Osteocyte (in vitro differentiated cells): ENCODE data around the gene ZNF429. TPM values are rescaled to one million over a fixed set of nuclear protein-coding genes. Genes with fewer than 3 reads are reported as not detected.
A peak's percentile ranks its signal among the peaks of the same experiment; 100 is the strongest.
"Not testable (repeated sequence)": the region's sequence is repeated elsewhere in the genome, so short reads cannot be mapped to it uniquely, and the experiment has no call there.

ENCODE experiments used
- DNase-seq: peaks from one replicate; pipeline ENCODE4 v3.0.0; 2021; ENCODE audit warnings: mixed read lengths; ENCODE audit not compliant: unreplicated experiment; ENCODE audit errors: extremely low spot score
- H3K27ac Mint-ChIP-seq: one replicate; pipeline ENCODE4 v1.8.0; 2021; ENCODE audit warnings: mild to moderate bottlenecking, mixed read lengths; ENCODE audit not compliant: unreplicated experiment
- H3K27me3 Mint-ChIP-seq: one replicate; pipeline ENCODE4 v1.8.0; 2021; ENCODE audit warnings: mixed read lengths; ENCODE audit not compliant: unreplicated experiment
- H3K36me3 Mint-ChIP-seq: one replicate; pipeline ENCODE4 v1.8.0; 2021; ENCODE audit warnings: mixed read lengths; ENCODE audit not compliant: unreplicated experiment
- H3K4me1 Mint-ChIP-seq: one replicate; pipeline ENCODE4 v1.8.0; 2021; ENCODE audit warnings: mixed read lengths; ENCODE audit not compliant: unreplicated experiment
- H3K4me3 Mint-ChIP-seq: one replicate; pipeline ENCODE4 v1.8.0; 2021; ENCODE audit warnings: mild to moderate bottlenecking, moderate library complexity, mixed read lengths; ENCODE audit not compliant: unreplicated experiment
- H3K9me3 Mint-ChIP-seq: one replicate; pipeline ENCODE4 v1.8.0; 2021; ENCODE audit warnings: mixed read lengths; ENCODE audit not compliant: unreplicated experiment
- total RNA-seq: library from RNA; stranded (reverse); gene quantifications from 2 replicates; pipeline ENCODE4 v1.2.1, GENCODE V29; 2021
- TF ChIP-seq, protein P1 (sequence below): fragments of 200-600 bp; sonication (generic); IDR thresholded peaks from 2 replicates; pipeline ENCODE4 v1.5.0; 2021; ENCODE audit warnings: antibody characterized with exemption, mild to moderate bottlenecking, moderate library complexity

The ZNF429 gene
- total RNA-seq, 1 donor from 2014 or later, result 8.7 TPM

DNA sequence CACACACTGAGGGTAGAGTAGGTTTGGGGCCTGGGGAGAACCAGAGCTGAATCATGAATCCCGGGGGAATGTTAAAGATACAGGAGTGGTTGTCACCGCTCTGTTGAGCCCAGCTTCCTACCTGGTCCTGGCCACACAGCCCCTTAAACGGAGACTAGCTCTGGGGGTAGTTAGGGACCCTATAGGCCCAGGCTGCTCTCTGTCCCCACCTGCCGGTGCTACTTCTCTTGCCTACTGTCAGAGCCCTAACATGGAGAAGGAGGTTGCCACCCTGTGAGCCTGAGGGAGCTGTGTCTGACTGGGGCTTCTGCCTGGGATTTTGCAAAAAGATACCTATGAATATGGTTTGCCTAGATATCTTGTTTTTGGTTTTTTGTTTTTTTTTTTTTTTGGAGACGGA lies 36.6 kb upstream of the ZNF429 start:
- TF ChIP-seq, protein P1, sequence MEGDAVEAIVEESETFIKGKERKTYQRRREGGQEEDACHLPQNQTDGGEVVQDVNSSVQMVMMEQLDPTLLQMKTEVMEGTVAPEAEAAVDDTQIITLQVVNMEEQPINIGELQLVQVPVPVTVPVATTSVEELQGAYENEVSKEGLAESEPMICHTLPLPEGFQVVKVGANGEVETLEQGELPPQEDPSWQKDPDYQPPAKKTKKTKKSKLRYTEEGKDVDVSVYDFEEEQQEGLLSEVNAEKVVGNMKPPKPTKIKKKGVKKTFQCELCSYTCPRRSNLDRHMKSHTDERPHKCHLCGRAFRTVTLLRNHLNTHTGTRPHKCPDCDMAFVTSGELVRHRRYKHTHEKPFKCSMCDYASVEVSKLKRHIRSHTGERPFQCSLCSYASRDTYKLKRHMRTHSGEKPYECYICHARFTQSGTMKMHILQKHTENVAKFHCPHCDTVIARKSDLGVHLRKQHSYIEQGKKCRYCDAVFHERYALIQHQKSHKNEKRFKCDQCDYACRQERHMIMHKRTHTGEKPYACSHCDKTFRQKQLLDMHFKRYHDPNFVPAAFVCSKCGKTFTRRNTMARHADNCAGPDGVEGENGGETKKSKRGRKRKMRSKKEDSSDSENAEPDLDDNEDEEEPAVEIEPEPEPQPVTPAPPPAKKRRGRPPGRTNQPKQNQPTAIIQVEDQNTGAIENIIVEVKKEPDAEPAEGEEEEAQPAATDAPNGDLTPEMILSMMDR, result no peak
- no peaks in the 10 kb centered on the region for H3K36me3 Mint-ChIP-seq
- no peaks in the 10 kb centered on the region for H3K27me3 Mint-ChIP-seq
- H3K4me3 Mint-ChIP-seq, result no peak overlapping the region
- H3K27ac Mint-ChIP-seq, result no peak overlapping the region
- no peak for DNase-seq
- peaks cover 1% of the 10 kb centered on the region for H3K4me1 Mint-ChIP-seq
- no peaks in the 10 kb centered on the region for H3K9me3 Mint-ChIP-seq

DNA sequence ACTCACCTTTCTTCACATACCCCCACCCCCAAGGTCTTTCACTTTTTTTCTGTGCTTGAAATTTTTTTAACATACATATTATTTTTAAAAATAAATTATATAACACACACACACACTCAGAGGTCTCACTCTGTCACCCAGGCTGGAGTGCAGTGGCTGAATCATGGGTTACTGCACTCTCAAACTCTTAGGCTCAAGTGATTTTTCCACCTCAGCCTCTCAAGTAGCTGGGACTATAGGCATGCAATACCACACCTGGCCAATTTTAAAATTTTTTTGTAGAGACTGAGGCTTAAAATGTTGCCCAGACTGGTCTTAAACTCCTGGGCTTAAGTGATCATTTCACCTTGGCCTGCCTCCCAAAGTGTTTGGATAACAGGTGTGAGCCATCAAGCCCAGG lies 32.9 kb upstream of the ZNF429 start:
- Mint-ChIP-seq H3K9me3 (peaks cover 6% of the 10 kb centered on the region), H3K27me3 (no peaks in the 10 kb centered on the region), H3K36me3 (no peaks in the 10 kb centered on the region), H3K27ac (no peak overlapping the region), H3K4me1 (peaks cover 3% of the 10 kb centered on the region), H3K4me3 (no peak overlapping the region)
- TF ChIP-seq, protein P1, result no peak
- no peak for DNase-seq

- Mint-ChIP-seq H3K27ac (no peak overlapping the region), H3K9me3 (peaks cover 6% of the 10 kb centered on the region), H3K4me1 (peaks cover 3% of the 10 kb centered on the region), H3K27me3 (no peaks in the 10 kb centered on the region), H3K36me3 (no peaks in the 10 kb centered on the region), H3K4me3 (peak overlapping the region; percentile 77)
- TF ChIP-seq, protein P1, result peak; percentile 30
- DNase-seq, result peak; percentile 93
Measured at GRCh38 chr19:21474671-21475181, 30.7 kb upstream of the ZNF429 start.

DNA sequence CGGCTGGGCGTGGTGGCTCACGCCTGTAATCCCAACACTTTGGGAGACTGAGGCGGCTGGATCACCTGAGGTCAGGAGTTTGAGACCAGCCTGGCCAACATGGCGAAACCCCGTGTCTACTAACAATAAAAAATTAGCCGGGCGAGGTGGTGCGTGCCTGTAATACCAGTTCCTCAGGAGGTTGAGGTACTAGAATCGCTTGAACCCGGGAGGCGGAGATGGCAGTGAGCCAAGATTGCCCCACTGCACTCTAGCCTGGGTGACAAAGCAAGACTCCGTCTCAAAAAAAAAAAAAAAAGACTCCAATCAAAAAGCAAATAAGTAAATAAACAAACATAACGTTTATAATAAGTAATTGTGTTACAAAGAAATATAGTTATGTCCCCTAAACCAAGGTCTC lies 23.0 kb upstream of the ZNF429 start:
- H3K9me3 Mint-ChIP-seq, result peaks cover 10% of the 10 kb centered on the region
- H3K4me3 Mint-ChIP-seq, DNase-seq, H3K36me3 Mint-ChIP-seq, H3K27ac Mint-ChIP-seq, H3K4me1 Mint-ChIP-seq, H3K27me3 Mint-ChIP-seq: not testable (repeated sequence)

GRCh38 chr19:21482863-21483276 lies 22.5 kb upstream of the ZNF429 start:
- no peak overlapping the region for H3K4me3 Mint-ChIP-seq
- no peaks in the 10 kb centered on the region for H3K27me3 Mint-ChIP-seq
- no peaks in the 10 kb centered on the region for H3K4me1 Mint-ChIP-seq
- no peaks in the 10 kb centered on the region for H3K36me3 Mint-ChIP-seq
- TF ChIP-seq, protein P1, result peak; percentile 46
- DNase-seq, result no peak
- H3K9me3 Mint-ChIP-seq, result peaks cover 12% of the 10 kb centered on the region
- H3K27ac Mint-ChIP-seq, result no peak overlapping the region
